HG02623 (cell line): ENCODE data around the gene IFNGR1.
"Not testable (repeated sequence)": the region's sequence is repeated elsewhere in the genome, so short reads cannot be mapped to it uniquely, and the experiment has no call there.

Experiments
- ATAC-seq: cut with Tn5 transposase; IDR thresholded peaks from one replicate; pipeline ENCODE4 v1.9.1; 2021; ENCODE audit warnings: moderate library complexity; ENCODE audit not compliant: unreplicated experiment

The IFNGR1 gene

GRCh38 chr6:137213813-137214212 lies 5.4 kb downstream of the IFNGR1 start:
- no peak for ATAC-seq

- no peak for ATAC-seq
Observed at GRCh38 chr6:137213331-137213740, 5.8 kb downstream of the IFNGR1 start.

- no peak for ATAC-seq
Observed at GRCh38 chr6:137211910-137212309, 7.3 kb downstream of the IFNGR1 start.

- ATAC-seq, result no peak
Observed at GRCh38 chr6:137210903-137211302, 8.3 kb downstream of the IFNGR1 start.

GRCh38 chr6:137208279-137208678 lies 10.9 kb downstream of the IFNGR1 start:
- no peak for ATAC-seq

GRCh38 chr6:137207457-137207856 lies 11.7 kb downstream of the IFNGR1 start:
- not testable (repeated sequence) for ATAC-seq

- ATAC-seq, result no peak
Observed at GRCh38 chr6:137206577-137206976, 12.6 kb downstream of the IFNGR1 start.

- no peak for ATAC-seq
Observed at GRCh38 chr6:137203256-137203655, 15.9 kb downstream of the IFNGR1 start.

GRCh38 chr6:137202078-137202477 lies 17.1 kb downstream of the IFNGR1 start:
- ATAC-seq, result no peak

GRCh38 chr6:137201006-137201405 lies 18.2 kb downstream of the IFNGR1 start:
- ATAC-seq, result no peak

- ATAC-seq, result no peak
Observed at GRCh38 chr6:137200288-137200687, 18.9 kb downstream of the IFNGR1 start.

- ATAC-seq, result no peak
Observed at GRCh38 chr6:137197684-137198645, 21.2 kb downstream of the IFNGR1 start.

GRCh38 chr6:137193256-137194070 lies 25.7 kb downstream of the IFNGR1 start:
- ATAC-seq, result no peak

- no peak for ATAC-seq
Observed at GRCh38 chr6:137192821-137193220, 26.4 kb downstream of the IFNGR1 start.

GRCh38 chr6:137191670-137192069 lies 27.5 kb downstream of the IFNGR1 start:
- ATAC-seq, result no peak

GRCh38 chr6:137191236-137191635 lies 27.9 kb downstream of the IFNGR1 start:
- no peak for ATAC-seq

- ATAC-seq, result no peak
Observed at GRCh38 chr6:137190583-137191094, 28.5 kb downstream of the IFNGR1 start.

- no peak for ATAC-seq
Observed at GRCh38 chr6:137188855-137189254, 30.3 kb downstream of the IFNGR1 start.

- ATAC-seq, result no peak
Observed at GRCh38 chr6:137185290-137185689, 33.9 kb downstream of the IFNGR1 start.

GRCh38 chr6:137182654-137183073 lies 36.5 kb downstream of the IFNGR1 start:
- ATAC-seq, result no peak

- no peak for ATAC-seq
Observed at GRCh38 chr6:137181891-137182653, 37.1 kb downstream of the IFNGR1 start.
